Tibial nerve (tissue), 4 donors: ENCODE data around the gene IFT172. TPM values are rescaled to one million over a fixed set of nuclear protein-coding genes. Genes with fewer than 3 reads are reported as not detected.
"Not testable (repeated sequence)": the region's sequence is repeated elsewhere in the genome, so short reads cannot be mapped to it uniquely, and the experiment has no call there.

Experiments used
- DNase-seq, 2 donors: peaks; one replicate each; pipeline ENCODE4 v3.0.0-alpha.2; 2019; ENCODE audit warnings: low spot score in 2 of 2
- H3K27ac ChIP-seq, 4 donors: fragments of 200-600 bp; sonication (generic) in 3 of 4; one replicate each; pipeline ENCODE4 v1.5.1; 2017 to 2019; ENCODE audit warnings: mild to moderate bottlenecking in 1 of 4
- H3K27me3 ChIP-seq, 2 donors: fragments of 200-600 bp; sonication (generic) in 1 of 2; one replicate each; pipeline versions ENCODE4 v1.5.1 to v1.6.0; 2017 to 2019
- H3K36me3 ChIP-seq, 3 donors: fragments of 200-600 bp; sonication (generic); one replicate each; pipeline ENCODE4 v1.5.1; 2018 to 2019
- H3K4me1 ChIP-seq, 4 donors: fragments of 200-600 bp; sonication (generic) in 3 of 4; one replicate each; pipeline ENCODE4 v1.5.1; 2017 to 2019
- H3K4me3 ChIP-seq, 4 donors: fragments of 200-600 bp; sonication (generic) in 3 of 4; one replicate each; pipeline ENCODE4 v1.5.1; 2017 to 2019; ENCODE audit warnings: mild to moderate bottlenecking in 1 of 4, moderate library complexity in 1 of 4
- H3K9me3 ChIP-seq, 4 donors: fragments of 200-600 bp; sonication (generic) in 3 of 4; one replicate each; pipeline ENCODE4 v1.5.1; 2017 to 2019
- CTCF ChIP-seq, 5 experiments: fragments of 200-600 bp in 3 of 5; fragments of 450-650 bp in 2 of 5; sonication (generic) in 3 of 5; IDR thresholded peaks; one replicate each; pipeline ENCODE4 v1.5.1; 2016 to 2019; ENCODE audit warnings: antibody characterized with exemption in 5 of 5, mild to moderate bottlenecking in 3 of 5, moderate library complexity in 2 of 5
- EP300 ChIP-seq, 2 donors: sonication (generic); formaldehyde crosslinking; IDR thresholded peaks; one replicate each; pipeline ENCODE4 v1.6.1; 2017; ENCODE audit warnings: antibody characterized with exemption in 2 of 2, mild to moderate bottlenecking in 1 of 2
- POLR2A ChIP-seq, 2 donors: fragments of 450-650 bp; IDR thresholded peaks; one replicate each; pipeline ENCODE4 v1.6.1; 2017; ENCODE audit warnings: antibody characterized with exemption in 2 of 2, mild to moderate bottlenecking in 2 of 2, moderate library complexity in 2 of 2
- WGBS, 2 donors: methylation state at CpG; one replicate each; pipeline ENCODE4 v1.1.5; 2018; 5-methylcytosine and 5-hydroxymethylcytosine counted together
- total RNA-seq, 4 donors: library from RNA; depleted of rRNA; stranded (reverse); fragments of >200 nt; gene quantifications; one replicate each; pipeline ENCODE4 v1.1.0, GENCODE V29; 2016

Gene IFT172
- 10 to 100 TPM; 27.8 to 61.4 (median 40.9) TPM for total RNA-seq

DNA sequence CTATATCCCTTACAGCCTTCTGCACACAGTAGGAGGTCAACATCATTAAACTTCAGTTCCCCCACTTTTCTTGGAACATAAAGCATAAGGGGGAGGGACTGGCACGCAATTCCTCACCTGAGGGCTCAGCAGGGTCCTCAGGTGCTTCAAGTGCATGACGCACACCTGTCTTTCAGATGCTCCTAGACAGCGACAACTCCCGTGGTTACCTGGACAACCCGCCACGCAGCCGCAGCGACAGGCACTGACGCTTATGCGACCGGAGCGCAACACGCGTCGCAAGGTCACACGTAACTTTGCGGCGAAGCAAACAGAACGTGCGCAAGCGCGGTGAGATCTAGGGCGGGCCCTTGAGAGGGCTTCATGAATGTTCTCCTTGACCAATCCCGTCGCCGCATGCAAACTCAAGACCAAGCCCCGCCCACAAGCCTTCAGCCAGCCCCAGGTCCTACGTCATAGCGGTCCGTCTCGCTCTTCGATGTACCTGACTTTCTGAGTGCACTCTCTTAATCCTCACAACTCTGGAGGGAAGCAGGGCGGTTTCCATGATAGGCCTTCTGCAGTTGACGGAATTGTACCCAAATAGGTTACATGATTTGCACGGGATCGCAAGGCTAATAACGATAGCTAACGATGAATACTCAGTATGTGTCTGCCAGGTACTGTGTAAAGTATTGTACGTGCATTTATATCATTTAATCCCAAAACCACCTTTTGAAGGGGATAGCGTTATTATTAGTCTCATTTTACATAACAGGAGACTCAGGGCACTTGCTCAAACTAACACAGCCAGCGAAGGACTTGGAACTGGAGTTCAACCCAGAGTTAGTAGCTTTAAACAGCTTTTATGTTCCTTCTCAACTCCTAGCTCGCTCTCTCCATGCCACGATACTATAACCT is at the start of gene IFT172:
IFT172 (minus strand) TSS at position 246 of the 900 bp plus-strand sequence; CDS start at position 156, 90 bp downstream.
- H3K9me3 ChIP-seq: no peaks in the 10 kb centered on the region
- peaks cover 0 to 17% (median 0%) of the 10 kb centered on the region in 3 donors for H3K36me3 ChIP-seq
- peak within 1 kb of the TSS; percentile 53 to 81 (median 62) for H3K4me3 ChIP-seq
- H3K27me3 ChIP-seq: no peaks in the 10 kb centered on the region
- H3K4me1 ChIP-seq: peaks cover 0 to 32% (median 11%) of the 10 kb centered on the region in 4 donors
- TF ChIP-seq POLR2A (IDR thresholded peaks at IDR 0.05) (peak in 1 of 2 donors; percentile 72), EP300 (IDR thresholded peaks at IDR 0.05) (peak; percentile 75 to 89), CTCF (IDR thresholded peaks at IDR 0.05) (no peak)
- 6 to 8% methylated on average over 42 to 43 of the region's 43 CpGs for WGBS, 2 donors
- peak within 1 kb of the TSS; percentile 57 to 85 (median 74) for H3K27ac ChIP-seq
- peak; percentile 98 to 99 for DNase-seq

DNA sequence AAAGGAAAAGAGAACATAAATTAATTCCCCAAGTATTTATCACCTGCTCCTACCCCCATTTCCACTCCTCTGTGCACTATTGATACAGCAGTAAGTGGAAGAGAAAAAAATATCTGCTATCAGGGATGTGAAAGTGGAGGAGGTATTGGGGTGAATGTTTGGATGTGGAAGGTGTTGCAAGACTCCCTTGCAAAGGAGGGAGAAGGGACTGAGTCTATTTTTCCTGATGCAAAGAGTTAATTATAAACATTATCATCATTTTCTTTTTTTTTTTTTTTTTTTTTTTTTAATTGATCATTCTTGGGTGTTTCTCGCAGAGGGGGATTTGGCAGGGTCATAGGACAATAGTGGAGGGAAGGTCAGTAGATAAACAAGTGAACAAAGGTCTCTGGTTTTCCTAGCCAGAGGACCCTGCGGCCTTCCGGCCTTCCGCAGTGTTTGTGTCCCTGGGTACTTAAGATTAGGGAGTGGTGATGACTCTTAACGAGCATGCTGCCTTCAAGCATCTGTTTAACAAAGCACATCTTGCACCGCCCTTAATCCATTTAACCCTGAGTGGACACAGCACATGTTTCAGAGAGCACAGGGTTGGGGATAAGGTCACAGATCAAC is 49.4 kb upstream of the IFT172 start:
- DNase-seq, H3K27me3 ChIP-seq, H3K27ac ChIP-seq, H3K4me3 ChIP-seq, H3K4me1 ChIP-seq, H3K9me3 ChIP-seq, H3K36me3 ChIP-seq: not testable (repeated sequence)
- WGBS, 2 donors: 36 to 48% methylated on average over 4 to 6 of the region's 6 CpGs

GRCh38 chr2:27537287-27537686 is 47.7 kb upstream of the IFT172 start:
- no peak overlapping the region for H3K27ac ChIP-seq
- no peak overlapping the region for H3K4me3 ChIP-seq
- H3K36me3 ChIP-seq: no peaks in the 10 kb centered on the region
- 62 to 63% methylated on average over 4 of the region's 4 CpGs for WGBS, 2 donors
- no peaks in the 10 kb centered on the region for H3K9me3 ChIP-seq
- no peaks in the 10 kb centered on the region for H3K4me1 ChIP-seq
- no peaks in the 10 kb centered on the region for H3K27me3 ChIP-seq
- TF ChIP-seq POLR2A (IDR thresholded peaks at IDR 0.05) (no peak), CTCF (IDR thresholded peaks at IDR 0.05) (no peak), EP300 (IDR thresholded peaks at IDR 0.05) (no peak)
- no peak for DNase-seq

DNA sequence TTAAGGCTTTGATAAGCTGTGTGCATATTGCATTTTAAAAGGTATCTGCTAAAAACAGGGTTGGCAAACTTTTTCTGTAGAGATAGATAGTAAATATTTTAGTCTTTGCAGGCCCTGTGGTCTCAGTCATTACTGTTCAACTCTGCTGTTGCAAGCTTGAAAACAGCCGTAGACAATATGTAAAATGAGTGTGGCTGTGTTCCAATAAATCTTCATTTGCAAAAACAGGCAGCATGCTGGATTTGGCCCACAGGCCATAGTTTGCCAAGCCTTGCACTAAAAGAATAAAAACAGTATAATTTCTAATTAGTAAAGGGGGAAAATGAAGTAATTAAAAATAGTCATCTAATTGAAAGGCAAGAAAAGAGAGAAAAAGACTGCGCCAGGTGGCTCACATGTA is 42.4 kb upstream of the IFT172 start:
- Histone ChIP-seq H3K27ac (no peak overlapping the region), H3K9me3 (no peaks in the 10 kb centered on the region), H3K27me3 (no peaks in the 10 kb centered on the region), H3K4me3 (no peak overlapping the region), H3K36me3 (no peaks in the 10 kb centered on the region), H3K4me1 (no peaks in the 10 kb centered on the region)
- WGBS, 2 donors: 72 to 76% methylated on average over 2 of the region's 2 CpGs
- DNase-seq: no peak
- no peak for TF ChIP-seq EP300 (IDR thresholded peaks at IDR 0.05)
- TF ChIP-seq POLR2A (IDR thresholded peaks at IDR 0.05): no peak
- no peak for TF ChIP-seq CTCF (IDR thresholded peaks at IDR 0.05)

DNA sequence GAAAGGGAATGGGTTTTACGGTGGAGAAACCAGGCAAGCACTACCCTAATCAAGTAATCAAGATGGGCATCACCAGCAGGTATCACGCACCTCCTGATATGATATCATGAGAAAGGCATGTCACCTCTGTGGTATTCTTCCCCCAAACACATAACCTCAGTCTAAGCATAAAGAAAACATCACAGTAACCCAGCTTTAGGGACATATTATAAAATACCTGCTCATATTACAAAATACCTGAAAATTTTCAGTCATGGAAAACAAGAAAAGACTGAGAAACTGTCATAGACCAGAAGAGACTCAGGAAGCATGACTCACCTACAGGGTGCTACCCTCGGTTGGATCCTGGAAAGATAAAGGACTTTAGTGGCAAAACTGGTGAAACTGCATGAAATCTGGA is 37.6 kb upstream of the IFT172 start:
- Histone ChIP-seq H3K4me1 (no peaks in the 10 kb centered on the region), H3K9me3 (no peaks in the 10 kb centered on the region), H3K27me3 (no peaks in the 10 kb centered on the region), H3K36me3 (no peaks in the 10 kb centered on the region), H3K4me3 (no peak overlapping the region), H3K27ac (no peak overlapping the region)
- DNase-seq: no peak
- no peak for TF ChIP-seq POLR2A (IDR thresholded peaks at IDR 0.05)
- TF ChIP-seq EP300 (IDR thresholded peaks at IDR 0.05): no peak
- TF ChIP-seq CTCF (IDR thresholded peaks at IDR 0.05): no peak
- WGBS, 2 donors: 74 to 81% methylated on average over 3 of the region's 3 CpGs
